Ishikawa (cell line): Measurements from ENCODE around the gene BEAN1.

Source experiments
- CEBPB ChIP-seq: IDR thresholded peaks from 2 replicates; pipeline ENCODE4 v1.6.1; 2012
- CREB1 ChIP-seq: IDR thresholded peaks from 2 replicates; pipeline ENCODE4 v1.6.1; 2012; ENCODE audit warnings: low read depth
- EGR1 ChIP-seq: IDR thresholded peaks from 2 replicates; pipeline ENCODE4 v1.6.1; 2012
- EP300 ChIP-seq: IDR thresholded peaks from 2 replicates; pipeline ENCODE4 v1.6.1; 2012; ENCODE audit warnings: borderline replicate concordance
- FOXM1 ChIP-seq: IDR thresholded peaks from 2 replicates; pipeline ENCODE4 v1.6.1; 2012; ENCODE audit warnings: low read depth, borderline replicate concordance
- NFIC ChIP-seq: IDR thresholded peaks from 2 replicates; pipeline ENCODE4 v1.6.1; 2012
- RAD21 ChIP-seq: IDR thresholded peaks from 2 replicates; pipeline ENCODE4 v1.6.1; 2012; ENCODE audit warnings: low read depth
- TAF1 ChIP-seq: IDR thresholded peaks from 2 replicates; pipeline ENCODE4 v1.6.1; 2012; ENCODE audit warnings: low read depth, mild to moderate bottlenecking
- TCF12 ChIP-seq: IDR thresholded peaks from 2 replicates; pipeline ENCODE4 v1.6.1; 2012; ENCODE audit warnings: low read depth
- TEAD4 ChIP-seq: IDR thresholded peaks from 2 replicates; pipeline ENCODE4 v1.6.1; 2012
- YY1 ChIP-seq: IDR thresholded peaks from 2 replicates; pipeline ENCODE4 v1.6.1; 2012; ENCODE audit warnings: low read depth
- ZBTB7A ChIP-seq: IDR thresholded peaks from 2 replicates; pipeline ENCODE4 v1.6.1; 2012; ENCODE audit warnings: low read depth
- TF ChIP-seq, protein P1 (sequence below): IDR thresholded peaks from 2 replicates; pipeline ENCODE4 v1.6.1; 2012
- TF ChIP-seq, protein P2 (sequence below): IDR thresholded peaks from 2 replicates; pipeline ENCODE4 v1.6.1; 2012; ENCODE audit warnings: low read depth, mild to moderate bottlenecking
- TF ChIP-seq, protein P3 (sequence below): IDR thresholded peaks from 2 replicates; pipeline ENCODE4 v1.6.1; 2012

Gene BEAN1

DNA sequence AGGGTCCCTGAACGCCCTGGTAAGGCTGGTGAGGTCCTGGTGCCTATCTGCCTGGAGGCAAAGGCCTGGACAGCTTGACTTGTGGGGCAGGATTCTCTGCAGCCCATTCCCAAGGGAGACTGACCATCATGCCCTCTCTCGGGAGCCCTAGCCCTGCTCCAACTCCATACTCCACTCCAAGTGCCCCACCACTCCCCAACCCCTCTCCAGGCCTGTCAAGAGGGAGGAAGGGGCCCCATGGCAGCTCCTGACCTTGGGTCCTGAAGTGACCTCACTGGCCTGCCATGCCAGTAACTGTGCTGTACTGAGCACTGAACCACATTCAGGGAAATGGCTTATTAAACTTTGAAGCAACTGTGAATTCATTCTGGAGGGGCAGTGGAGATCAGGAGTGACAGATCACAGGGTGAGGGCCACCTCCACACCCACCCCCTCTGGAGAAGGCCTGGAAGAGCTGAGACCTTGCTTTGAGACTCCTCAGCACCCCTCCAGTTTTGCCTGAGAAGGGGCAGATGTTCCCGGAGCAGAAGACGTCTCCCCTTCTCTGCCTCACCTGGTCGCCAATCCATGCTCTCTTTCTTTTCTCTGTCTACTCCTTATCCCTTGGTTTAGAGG is 23.5 kb upstream of the BEAN1 start:
- TF ChIP-seq NFIC (no peak), TAF1 (no peak), RAD21 (no peak), TCF12 (no peak)
- TF ChIP-seq, protein P1, sequence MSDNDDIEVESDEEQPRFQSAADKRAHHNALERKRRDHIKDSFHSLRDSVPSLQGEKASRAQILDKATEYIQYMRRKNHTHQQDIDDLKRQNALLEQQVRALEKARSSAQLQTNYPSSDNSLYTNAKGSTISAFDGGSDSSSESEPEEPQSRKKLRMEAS = no peak

DNA sequence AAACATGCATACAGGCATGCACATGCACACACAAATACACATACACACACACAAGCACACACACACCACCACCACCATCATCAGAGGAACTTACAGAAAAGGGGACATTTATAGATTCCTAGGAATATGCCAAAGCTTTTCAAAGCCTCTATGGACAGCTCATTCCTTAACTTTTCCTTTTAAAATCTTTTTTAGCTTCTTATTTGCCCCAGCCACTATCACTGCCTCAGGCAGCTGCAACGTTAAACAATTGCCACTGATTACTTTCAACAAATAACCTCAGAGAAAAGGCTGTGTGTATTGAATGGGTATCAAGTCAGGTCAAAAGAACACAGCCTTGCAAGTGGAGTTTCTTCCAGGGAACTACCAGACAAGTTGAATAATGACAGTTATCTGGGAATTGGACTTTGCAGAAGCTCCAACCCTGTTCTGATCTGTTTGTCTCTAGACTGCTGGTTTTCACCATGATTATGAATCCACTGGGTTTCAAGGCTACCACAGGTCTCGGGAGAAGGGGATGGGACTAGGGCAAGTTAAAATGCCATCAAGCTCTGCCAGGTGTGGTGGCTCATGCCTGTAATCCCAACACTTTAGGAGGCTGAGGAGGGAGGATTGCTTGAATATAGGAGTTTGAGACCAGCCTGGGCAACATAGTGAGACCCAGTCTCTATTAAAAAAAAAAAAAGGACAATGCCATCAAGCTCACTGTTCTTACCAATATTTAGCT is 21.9 kb upstream of the BEAN1 start:
- TF ChIP-seq, protein P1 = no peak
- no peak for TF ChIP-seq EGR1

DNA sequence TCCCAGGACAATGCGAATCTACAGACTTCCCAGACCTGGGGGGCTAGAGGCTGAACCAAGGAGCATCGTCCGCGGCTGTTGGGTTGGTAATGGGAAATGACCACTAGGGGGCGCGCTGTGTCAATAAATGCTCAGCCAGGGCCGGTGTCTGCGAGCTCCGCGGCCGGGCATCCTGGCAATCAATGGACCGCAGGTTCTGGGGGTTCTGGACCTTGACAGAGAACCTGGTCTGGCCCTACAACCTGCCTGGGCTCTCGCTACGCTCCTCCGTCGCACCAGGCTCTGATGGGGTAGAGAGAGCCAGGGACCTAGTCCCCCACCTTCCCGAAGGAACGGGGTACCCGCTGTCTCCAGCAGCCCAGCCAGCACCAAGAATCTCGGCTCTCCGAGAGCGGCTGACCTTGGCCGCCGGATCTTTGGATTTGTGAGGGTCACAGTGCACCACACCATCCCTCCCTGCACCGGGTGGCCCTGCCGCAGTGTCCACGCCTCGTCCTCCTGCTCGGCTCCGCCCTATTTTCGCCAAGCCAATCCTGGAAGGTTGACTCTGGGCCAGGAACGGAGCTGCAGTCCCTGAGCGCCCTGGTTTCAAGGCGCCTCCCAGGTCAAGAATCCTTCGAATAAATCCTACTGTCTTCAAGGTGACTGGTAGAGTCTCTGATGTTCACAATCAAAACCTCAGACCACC is 20.4 kb upstream of the BEAN1 start:
- TF ChIP-seq YY1 (0 out of 2 replicates have a peak, but pooled peaks have one; percentile 20), CREB1 (no peak), TCF12 (0 out of 2 replicates have a peak, but pooled peaks have one; percentile 19), TAF1 (no peak), RAD21 (peak; percentile 97), NFIC (peak; percentile 48; the same call in 1 of the 2 replicates), ZBTB7A (peak; percentile 15; the same call in 1 of the 2 replicates), EGR1 (no peak), FOXM1 (no peak), EP300 (no peak), TEAD4 (no peak), CEBPB (no peak)
- TF ChIP-seq, protein P2, sequence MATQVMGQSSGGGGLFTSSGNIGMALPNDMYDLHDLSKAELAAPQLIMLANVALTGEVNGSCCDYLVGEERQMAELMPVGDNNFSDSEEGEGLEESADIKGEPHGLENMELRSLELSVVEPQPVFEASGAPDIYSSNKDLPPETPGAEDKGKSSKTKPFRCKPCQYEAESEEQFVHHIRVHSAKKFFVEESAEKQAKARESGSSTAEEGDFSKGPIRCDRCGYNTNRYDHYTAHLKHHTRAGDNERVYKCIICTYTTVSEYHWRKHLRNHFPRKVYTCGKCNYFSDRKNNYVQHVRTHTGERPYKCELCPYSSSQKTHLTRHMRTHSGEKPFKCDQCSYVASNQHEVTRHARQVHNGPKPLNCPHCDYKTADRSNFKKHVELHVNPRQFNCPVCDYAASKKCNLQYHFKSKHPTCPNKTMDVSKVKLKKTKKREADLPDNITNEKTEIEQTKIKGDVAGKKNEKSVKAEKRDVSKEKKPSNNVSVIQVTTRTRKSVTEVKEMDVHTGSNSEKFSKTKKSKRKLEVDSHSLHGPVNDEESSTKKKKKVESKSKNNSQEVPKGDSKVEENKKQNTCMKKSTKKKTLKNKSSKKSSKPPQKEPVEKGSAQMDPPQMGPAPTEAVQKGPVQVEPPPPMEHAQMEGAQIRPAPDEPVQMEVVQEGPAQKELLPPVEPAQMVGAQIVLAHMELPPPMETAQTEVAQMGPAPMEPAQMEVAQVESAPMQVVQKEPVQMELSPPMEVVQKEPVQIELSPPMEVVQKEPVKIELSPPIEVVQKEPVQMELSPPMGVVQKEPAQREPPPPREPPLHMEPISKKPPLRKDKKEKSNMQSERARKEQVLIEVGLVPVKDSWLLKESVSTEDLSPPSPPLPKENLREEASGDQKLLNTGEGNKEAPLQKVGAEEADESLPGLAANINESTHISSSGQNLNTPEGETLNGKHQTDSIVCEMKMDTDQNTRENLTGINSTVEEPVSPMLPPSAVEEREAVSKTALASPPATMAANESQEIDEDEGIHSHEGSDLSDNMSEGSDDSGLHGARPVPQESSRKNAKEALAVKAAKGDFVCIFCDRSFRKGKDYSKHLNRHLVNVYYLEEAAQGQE = no peak
- TF ChIP-seq, protein P3, sequence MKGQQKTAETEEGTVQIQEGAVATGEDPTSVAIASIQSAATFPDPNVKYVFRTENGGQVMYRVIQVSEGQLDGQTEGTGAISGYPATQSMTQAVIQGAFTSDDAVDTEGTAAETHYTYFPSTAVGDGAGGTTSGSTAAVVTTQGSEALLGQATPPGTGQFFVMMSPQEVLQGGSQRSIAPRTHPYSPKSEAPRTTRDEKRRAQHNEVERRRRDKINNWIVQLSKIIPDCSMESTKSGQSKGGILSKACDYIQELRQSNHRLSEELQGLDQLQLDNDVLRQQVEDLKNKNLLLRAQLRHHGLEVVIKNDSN = no peak
- TF ChIP-seq, protein P1 = peak; percentile 38; the same call in 1 of the 2 replicates

DNA sequence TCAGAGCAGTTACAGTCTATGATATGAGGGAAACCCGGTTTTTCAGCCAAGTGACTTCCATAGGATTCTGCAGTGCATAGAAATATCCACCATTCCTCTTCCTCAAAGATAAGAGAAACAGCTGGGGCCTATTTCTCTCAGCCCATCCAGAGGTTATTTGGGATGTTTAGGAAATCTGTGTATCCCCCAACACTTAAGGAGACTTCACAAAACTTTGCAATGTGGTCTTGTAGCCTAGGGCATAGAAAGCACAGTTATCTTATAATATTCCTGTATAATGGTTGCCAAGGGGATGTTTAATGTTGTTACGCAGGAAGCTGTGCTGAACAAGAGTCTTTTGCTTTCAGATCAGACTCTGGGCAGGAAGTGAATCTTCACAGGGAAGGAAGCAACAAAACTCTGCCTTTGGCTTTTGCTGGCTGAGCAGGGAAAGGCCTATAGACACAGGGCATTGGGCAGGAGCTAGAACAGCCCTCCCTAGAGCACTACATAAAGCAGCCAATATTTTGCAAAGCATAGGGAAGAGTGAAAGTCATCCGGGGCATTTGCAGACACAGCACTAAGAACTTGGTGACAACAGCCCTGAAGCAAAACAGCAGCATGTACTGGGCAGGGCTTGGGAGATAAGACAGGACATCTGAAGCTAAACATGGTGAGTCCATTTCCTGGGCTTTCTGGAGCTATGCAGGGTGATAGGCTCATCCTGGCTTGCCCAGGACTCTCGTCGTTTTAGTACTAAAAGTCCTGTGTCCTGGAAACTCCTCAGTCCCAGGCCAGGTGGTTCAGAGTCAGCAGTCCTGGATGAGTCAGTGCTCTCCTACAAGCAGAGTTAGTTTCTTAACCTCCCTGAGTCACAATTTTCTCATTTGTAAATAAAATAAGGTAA is 18.7 kb upstream of the BEAN1 start:
- no peak for TF ChIP-seq CREB1
- TF ChIP-seq CEBPB = no peak
- TF ChIP-seq, protein P3 = no peak
- peak; percentile 5; the same call in 1 of the 2 replicates for TF ChIP-seq RAD21
- no peak for TF ChIP-seq ZBTB7A
- TF ChIP-seq, protein P1 = no peak

DNA sequence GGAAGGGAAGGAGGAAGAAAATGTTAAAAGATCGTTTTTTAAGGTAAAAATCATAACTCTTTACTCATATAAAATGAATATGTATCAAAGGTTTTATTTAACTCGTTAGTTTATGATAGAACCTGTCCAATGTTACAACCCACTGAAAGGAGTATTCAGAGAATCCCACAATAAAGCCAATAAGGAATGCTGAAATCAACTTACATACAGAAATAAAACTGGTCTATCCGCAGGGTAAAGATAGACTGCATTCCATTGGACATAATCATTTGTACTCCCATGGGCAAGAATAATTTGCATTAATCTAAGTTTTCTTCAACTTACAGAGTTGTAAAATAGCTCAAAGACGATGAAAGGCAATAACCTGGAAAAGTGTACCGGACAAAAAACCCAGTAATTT is 17.9 kb upstream of the BEAN1 start:
- TF ChIP-seq TEAD4 = peak; percentile 48; the same call in 1 of the 2 replicates
- TF ChIP-seq, protein P3 = no peak

DNA sequence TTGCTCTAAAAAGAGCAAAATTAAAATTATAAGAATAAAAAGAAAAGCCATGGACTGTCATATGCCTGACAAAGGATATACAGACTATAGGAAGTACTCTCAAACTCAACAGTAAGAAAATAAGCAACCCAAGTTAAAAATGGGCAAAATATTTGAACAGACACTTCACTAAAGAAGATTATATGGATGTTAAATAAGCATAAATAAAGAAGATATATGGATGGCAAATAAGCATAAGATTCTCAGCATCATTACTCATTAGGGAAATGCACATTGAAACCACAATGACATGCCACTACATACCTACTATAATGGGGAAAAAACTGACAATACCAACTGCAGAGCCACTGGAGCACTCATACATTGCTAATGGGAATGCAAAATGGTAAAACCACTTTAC is 14.9 kb upstream of the BEAN1 start:
- no peak for TF ChIP-seq TAF1
- TF ChIP-seq, protein P1 = no peak
- no peak for TF ChIP-seq RAD21
- TF ChIP-seq CEBPB = no peak
- TF ChIP-seq CREB1 = no peak
- TF ChIP-seq, protein P2 = no peak
- no peak for TF ChIP-seq EP300
- TF ChIP-seq FOXM1 = no peak
- TF ChIP-seq NFIC = no peak
- no peak for TF ChIP-seq ZBTB7A
- no peak for TF ChIP-seq YY1
